HEK293T (cell line): Measurements from ENCODE around the gene TRIM56.

Source experiments
- ARNT ChIP-seq: fragments of 450-650 bp; IDR thresholded peaks from 2 replicates; pipeline ENCODE4 v1.6.1; 2017; ENCODE audit warnings: mild to moderate bottlenecking
- BHLHE40 ChIP-seq: fragments of 450-650 bp; IDR thresholded peaks from 2 replicates; pipeline ENCODE4 v1.6.1; 2016; ENCODE audit warnings: mild to moderate bottlenecking, moderate library complexity, borderline replicate concordance
- CTBP1 ChIP-seq: fragments of 450-650 bp; IDR thresholded peaks from 2 replicates; pipeline ENCODE4 v1.6.1; 2016; ENCODE audit warnings: borderline replicate concordance
- FOXA1 ChIP-seq: fragments of 450-650 bp; IDR thresholded peaks from 2 replicates; pipeline ENCODE4 v1.6.1; 2016; ENCODE audit warnings: mild to moderate bottlenecking
- FOXK2 ChIP-seq: fragments of 450-650 bp; IDR thresholded peaks from 2 replicates; pipeline ENCODE4 v1.6.1; 2016; ENCODE audit warnings: mild to moderate bottlenecking
- FOXM1 ChIP-seq: fragments of 450-650 bp; IDR thresholded peaks from 2 replicates; pipeline ENCODE4 v1.6.1; 2017; ENCODE audit warnings: mild to moderate bottlenecking, borderline replicate concordance
- SP1 ChIP-seq: fragments of 450-650 bp; IDR thresholded peaks from 2 replicates; pipeline ENCODE4 v1.6.1; 2017
- SUZ12 ChIP-seq: fragments of 450-650 bp; IDR thresholded peaks from 2 replicates; pipeline ENCODE4 v1.6.1; 2016; ENCODE audit warnings: mild to moderate bottlenecking
- TARDBP ChIP-seq: fragments of 450-650 bp; IDR thresholded peaks from 2 replicates; pipeline ENCODE4 v1.6.1; 2016
- TF ChIP-seq, protein P1 (sequence below): fragments of 450-650 bp; IDR thresholded peaks from 2 replicates; pipeline ENCODE4 v1.6.1; 2016

DNA sequence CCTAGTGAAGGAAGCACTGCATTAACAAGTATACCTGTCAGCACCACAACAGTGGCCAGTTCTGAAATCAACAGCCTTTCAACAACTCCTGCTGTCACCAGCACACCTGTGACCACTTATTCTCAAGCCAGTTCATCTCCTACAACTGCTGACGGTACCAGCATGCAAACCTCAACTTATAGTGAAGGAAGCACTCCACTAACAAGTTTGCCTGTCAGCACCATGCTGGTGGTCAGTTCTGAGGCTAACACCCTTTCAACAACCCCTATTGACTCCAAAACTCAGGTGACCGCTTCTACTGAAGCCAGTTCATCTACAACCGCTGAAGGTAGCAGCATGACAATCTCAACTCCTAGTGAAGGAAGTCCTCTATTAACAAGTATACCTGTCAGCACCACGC lies 49.3 kb upstream of the TRIM56 start:
- no peak for TF ChIP-seq SP1
- no peak for TF ChIP-seq SUZ12
- TF ChIP-seq FOXA1, result no peak
- TF ChIP-seq TARDBP, result no peak
- TF ChIP-seq, protein P1, sequence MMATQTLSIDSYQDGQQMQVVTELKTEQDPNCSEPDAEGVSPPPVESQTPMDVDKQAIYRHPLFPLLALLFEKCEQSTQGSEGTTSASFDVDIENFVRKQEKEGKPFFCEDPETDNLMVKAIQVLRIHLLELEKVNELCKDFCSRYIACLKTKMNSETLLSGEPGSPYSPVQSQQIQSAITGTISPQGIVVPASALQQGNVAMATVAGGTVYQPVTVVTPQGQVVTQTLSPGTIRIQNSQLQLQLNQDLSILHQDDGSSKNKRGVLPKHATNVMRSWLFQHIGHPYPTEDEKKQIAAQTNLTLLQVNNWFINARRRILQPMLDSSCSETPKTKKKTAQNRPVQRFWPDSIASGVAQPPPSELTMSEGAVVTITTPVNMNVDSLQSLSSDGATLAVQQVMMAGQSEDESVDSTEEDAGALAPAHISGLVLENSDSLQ, result no peak
- no peak for TF ChIP-seq CTBP1
- no peak for TF ChIP-seq FOXM1
- no peak for TF ChIP-seq BHLHE40
- TF ChIP-seq FOXK2, result no peak
- no peak for TF ChIP-seq ARNT
